GM21576 (cell line): ENCODE data around the gene NFU1.
"Not testable (repeated sequence)": the region's sequence is repeated elsewhere in the genome, so short reads cannot be mapped to it uniquely, and the experiment has no call there.

ENCODE experiments used
- ATAC-seq: cut with Tn5 transposase; IDR thresholded peaks from one replicate; pipeline ENCODE4 v1.9.1; 2021; ENCODE audit warnings: mild to moderate bottlenecking, moderate library complexity; ENCODE audit not compliant: unreplicated experiment

NFU1 gene

DNA sequence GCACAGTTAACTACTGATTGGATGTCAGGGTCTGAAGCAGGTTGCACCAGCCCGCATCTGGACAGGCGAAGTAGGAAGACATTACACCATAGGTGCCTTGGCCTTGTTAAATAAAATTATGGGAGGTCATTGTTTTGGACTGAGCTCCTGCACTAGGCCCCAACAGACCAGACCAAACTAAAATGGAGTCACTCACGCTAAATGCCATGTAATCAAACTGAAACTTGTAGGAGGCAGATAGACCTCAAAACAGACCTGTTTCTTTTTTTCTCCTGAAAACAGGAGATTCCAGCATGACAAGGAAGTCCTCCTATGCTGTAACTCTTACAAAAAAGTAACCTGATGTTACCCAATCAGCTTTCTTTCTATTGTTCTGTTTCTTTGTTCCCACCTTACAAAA, 15.5 kb upstream of the NFU1 start:
- no peak for ATAC-seq

DNA sequence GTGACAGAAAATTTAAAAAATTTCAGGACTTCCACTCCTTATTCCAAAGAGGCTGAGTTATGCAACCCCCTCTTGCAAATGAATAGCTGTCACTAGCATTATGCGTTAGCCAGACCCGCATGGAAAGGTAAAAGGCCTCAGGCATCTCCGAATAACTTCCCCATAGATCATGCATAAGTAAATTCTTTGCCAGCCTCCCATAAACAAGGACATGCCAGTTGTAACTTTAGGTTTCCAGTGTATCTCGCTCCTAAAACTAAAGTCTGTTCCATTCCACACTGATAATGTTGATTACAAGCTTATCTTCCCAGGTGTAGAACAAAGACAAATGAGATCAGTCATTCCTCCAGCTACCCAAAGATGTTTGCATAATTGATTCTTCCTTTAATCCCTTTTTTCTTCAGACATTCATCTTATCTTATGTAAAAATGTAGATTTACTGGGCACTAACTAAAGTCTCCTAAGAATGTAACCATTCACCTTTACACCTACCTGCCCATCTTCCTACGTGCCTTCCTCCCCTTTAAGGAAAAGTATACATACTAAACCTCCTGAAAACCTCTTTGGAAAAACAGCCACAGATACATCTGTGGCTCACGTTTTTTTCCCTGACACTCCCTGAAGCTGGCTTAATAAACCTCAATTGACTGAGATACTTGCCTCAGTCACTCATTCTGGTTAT, 13.6 kb upstream of the NFU1 start:
- ATAC-seq, result no peak

DNA sequence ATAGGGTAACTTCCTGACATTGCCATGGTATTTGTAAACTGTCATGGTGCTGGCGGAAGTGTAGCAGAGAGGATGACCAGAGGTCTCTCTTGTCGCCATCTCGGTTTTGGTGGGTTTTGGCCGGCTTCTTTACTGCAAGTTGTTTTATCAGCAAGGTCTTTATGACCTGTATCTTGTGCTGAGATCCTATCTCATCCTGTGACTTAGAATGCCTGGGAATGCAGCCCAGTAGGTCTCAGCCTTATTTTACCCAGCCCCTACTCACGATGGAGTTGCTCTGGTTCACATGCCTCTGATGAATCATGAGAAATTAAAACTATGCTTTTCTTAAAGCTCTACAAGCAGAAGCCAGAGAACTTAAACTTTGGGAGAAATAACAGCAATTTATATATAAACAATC, 12.7 kb upstream of the NFU1 start:
- no peak for ATAC-seq

- not testable (repeated sequence) for ATAC-seq
These were observed 6.4 kb upstream of the NFU1 start for GRCh38 chr2:69443673-69444072.

GRCh38 chr2:69439499-69439898, 2.3 kb upstream of the NFU1 start:
- not testable (repeated sequence) for ATAC-seq

DNA sequence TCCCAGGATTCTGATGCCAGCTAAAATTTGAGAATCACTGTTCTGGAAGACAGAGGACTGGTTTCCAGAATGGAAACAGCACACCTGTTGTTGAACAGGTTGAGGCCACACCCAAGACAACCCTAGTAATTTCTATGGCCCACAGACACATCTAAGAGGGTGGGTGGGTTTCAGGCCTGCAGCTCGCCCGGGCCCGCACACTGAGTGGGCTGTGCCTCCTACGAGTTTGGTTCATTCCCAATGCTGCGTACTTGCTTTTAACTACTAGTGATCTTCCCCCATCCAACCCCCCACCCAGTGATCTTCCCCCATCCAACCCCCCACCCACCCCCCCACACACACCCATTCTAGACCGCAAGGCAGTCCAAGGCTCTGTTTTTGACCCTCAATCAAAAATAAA, 1.3 kb upstream of the NFU1 start:
- ATAC-seq, result no peak

- ATAC-seq, result no peak
These were observed 518 bp upstream of the NFU1 start for GRCh38 chr2:69437751-69438154.

- ATAC-seq, result no peak
These were observed 668 bp downstream of the NFU1 start for GRCh38 chr2:69436596-69436937.

DNA sequence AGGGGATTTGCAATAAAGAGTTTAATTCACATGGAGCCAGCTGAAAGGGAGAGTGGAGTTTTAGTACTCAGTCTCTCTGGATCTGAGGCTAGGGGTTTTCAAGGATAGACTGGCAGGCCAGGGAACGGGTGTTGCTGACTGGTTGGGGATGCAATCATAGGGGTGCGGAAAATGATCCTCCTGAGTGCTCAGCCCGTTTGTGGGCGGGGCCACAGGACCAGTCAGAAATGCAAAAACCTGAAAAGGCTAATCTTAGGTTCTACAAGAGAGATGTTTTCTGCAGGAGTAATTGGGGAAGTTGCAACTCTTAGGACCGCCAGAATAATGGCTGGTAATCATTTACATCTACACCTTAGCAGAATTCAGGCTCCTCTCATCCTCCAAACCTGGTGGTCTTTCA, 2.5 kb downstream of the NFU1 start:
- ATAC-seq, result no peak

DNA sequence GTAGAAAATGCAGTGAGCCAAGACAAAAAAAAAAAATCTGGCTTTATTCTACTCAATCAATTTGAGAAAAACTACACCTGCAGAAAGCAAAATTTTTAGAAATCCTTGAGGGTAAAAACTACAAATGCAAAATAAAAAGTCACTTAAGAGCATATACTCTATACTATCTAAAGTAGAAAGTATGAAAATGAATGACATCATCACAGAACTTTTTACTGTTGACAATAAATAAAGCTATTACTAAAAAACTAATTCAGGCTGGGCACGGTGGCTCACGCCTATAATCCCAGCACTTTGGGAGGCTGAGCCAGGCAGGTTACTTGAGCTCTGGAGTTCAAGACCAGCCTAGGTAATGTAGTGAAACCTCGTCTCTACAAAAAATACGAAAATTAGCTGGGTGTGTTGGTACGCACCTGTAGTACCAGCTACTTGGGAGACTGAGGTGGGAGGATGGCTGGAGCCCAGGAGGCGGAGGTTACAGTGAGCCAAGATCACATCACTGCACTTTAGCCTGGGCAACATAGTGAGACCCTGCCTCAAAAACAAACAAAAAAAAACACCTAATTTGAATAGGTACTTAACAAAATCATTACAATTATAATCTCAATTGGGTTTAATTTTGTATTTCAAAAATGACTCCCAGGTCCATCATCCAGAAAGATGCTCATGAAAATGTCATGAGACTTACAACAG, 7.6 kb downstream of the NFU1 start:
- no peak for ATAC-seq

GRCh38 chr2:69428981-69429380, 8.3 kb downstream of the NFU1 start:
- no peak for ATAC-seq

DNA sequence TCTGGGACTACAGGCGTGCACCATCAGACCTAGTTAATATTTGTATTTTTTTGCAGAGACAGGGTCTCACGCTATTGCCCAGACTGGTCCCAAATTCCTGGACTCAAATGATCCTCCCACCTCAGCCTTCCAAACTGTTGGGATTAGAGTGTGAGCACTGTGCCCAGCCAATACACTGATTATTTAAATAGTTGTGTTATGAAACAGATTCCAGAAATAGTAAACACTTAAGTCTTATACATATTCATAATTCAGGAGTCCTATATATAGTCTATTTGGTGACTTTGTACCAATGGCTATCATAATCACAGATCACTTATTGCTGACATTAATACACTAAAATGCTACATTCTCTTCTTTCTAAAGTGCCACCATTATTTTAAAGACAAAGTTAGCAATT, 12.8 kb downstream of the NFU1 start:
- ATAC-seq, result no peak

- ATAC-seq, result no peak
These were observed 15.0 kb downstream of the NFU1 start for GRCh38 chr2:69422198-69422597.

DNA sequence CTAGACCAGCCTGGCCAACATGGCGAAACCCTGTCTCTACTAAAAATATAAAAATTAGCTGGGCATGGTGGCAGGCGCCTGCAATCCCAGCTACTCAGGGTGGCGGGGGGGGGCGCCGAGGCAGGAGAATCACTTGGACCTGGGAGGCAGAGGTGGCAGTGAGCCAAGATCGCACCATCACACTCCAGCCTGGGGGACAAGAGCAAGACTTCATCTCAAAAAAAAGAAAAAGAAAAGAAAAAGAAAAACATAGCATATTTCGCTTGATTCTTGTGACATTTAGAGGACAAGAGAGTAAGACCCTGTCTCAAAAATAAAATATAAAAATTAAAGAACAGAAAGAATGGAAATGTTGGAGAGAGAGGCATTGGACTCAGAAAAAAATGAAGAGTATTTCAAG, 18.1 kb downstream of the NFU1 start:
- ATAC-seq, result not testable (repeated sequence)

DNA sequence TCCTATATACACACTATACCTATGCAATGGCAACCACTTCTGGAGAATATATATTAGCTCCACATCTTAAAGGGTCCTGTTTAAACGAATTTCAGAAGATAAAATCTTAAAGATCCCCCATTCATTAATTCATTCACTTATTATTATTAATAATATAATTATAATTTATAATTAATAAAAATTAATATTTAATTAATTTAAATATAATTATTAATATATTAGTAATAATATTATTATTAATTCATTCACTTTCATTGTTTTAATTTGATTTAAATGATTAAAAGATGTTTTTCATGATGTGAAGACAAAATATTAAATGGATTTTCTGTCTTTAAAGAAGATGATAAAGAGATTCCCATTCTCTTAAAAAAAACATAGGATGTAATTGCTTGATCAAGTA, 21.1 kb downstream of the NFU1 start:
- ATAC-seq, result no peak

- ATAC-seq, result no peak
These were observed 26.1 kb downstream of the NFU1 start for GRCh38 chr2:69411120-69411519.

DNA sequence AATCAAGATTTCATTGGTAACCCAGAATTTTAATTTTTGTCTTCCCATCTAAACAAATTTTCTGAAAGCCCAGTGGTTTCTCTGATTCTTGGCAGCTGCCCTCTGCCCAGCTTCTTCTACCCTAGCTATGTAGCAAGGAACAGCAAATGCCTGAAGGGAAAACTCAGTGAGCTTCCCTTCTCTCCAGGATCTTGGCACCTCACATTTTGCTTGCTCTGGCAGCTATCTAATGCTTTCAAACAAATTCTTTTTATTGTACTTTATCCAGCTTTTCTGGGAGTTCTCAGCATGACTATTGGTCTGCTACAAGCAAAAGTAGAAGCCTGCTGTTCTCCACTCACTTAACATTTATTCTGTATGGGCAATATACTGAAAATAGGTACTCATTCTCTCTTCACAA, 31.9 kb downstream of the NFU1 start:
- no peak for ATAC-seq

GRCh38 chr2:69400121-69400520, 37.1 kb downstream of the NFU1 start:
- no peak for ATAC-seq

- no peak for ATAC-seq
These were observed 40.0 kb downstream of the NFU1 start for GRCh38 chr2:69397234-69397633.

- ATAC-seq, result no peak
These were observed 41.4 kb downstream of the NFU1 start for GRCh38 chr2:69395866-69396265.

DNA sequence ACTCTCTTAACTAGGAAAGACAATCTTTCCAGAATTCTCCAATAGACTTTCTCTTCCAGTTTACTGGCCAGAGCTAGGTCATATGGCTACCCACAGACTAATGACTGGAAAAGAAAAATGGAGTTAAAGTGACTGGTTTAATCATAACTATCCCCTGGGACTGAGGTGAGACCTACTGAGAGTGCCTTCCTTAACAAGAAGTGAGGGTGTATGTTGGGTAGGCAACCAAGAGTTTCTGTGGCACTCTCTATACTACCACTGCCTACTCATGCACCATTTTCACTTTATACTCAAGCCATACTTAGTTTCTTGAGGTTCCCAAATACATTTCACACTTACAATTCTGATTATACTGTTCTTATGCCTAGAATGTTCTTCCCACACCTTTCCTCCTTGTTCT, 43.3 kb downstream of the NFU1 start:
- no peak for ATAC-seq

- ATAC-seq, result no peak
These were observed 46.8 kb downstream of the NFU1 start for GRCh38 chr2:69390471-69390870.

DNA sequence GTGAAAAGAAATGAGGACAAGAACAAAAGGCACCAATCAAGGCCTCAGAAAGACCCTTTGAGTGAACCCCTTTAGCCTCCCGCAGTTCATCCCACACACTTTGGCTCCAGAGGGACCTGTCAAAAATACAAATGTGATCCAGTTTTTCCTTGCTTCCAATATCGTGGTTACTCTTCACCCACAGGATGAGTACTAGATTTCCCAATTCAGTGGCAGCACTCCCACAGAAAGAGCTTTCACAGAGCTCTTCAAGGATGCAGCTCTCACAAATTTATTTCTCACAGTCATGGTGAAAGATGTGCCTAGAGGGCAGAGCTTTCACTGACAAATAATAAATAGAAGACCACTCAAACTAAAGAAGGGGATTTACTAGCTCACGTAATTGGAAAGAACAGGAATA, 47.2 kb downstream of the NFU1 start:
- no peak for ATAC-seq
